ENCODE results near the gene PEA15.

The PEA15 gene

GRCh38 chr1:160186729-160187128, 18.5 kb upstream of the PEA15 start:
- no peak overlapping the region for H3K4me3 ChIP-seq (ENCODE audit: low read depth, low read length)
- H3K9me3 ChIP-seq (ENCODE audit: control insufficient read depth, low read length) = no peaks in the 10 kb centered on the region
- H3K27ac ChIP-seq = no peak overlapping the region
- H3K79me2 ChIP-seq = no peaks in the 10 kb centered on the region
- H3K9ac ChIP-seq = no peak overlapping the region
- no peaks in the 10 kb centered on the region for H3K27me3 ChIP-seq (ENCODE audit: control insufficient read depth, insufficient read depth, low read length)
- H3K36me3 ChIP-seq (ENCODE audit: control insufficient read depth, insufficient read depth, low read length) = no peaks in the 10 kb centered on the region
- H3K4me2 ChIP-seq (ENCODE audit: low read length) = no peak overlapping the region
- H2AFZ ChIP-seq = no peak overlapping the region
- H3K4me1 ChIP-seq = no peaks in the 10 kb centered on the region
- no peak for TF ChIP-seq CTCF (IDR thresholded peaks at IDR 0.05)

GRCh38 chr1:160187407-160187806, 17.8 kb upstream of the PEA15 start:
- H3K9me3 ChIP-seq (ENCODE audit: control insufficient read depth, low read length) = no peaks in the 10 kb centered on the region
- H3K27ac ChIP-seq = no peak overlapping the region
- TF ChIP-seq CTCF (IDR thresholded peaks at IDR 0.05) = no peak

GRCh38 chr1:160188341-160188740, 16.8 kb upstream of the PEA15 start:
- no peak overlapping the region for H3K4me2 ChIP-seq (ENCODE audit: low read length)
- H3K27me3 ChIP-seq (ENCODE audit: control insufficient read depth, insufficient read depth, low read length) = no peaks in the 10 kb centered on the region
- no peak overlapping the region for H3K9ac ChIP-seq
- no peak for TF ChIP-seq CTCF (IDR thresholded peaks at IDR 0.05)
- H3K36me3 ChIP-seq (ENCODE audit: control insufficient read depth, insufficient read depth, low read length) = no peaks in the 10 kb centered on the region
- H3K9me3 ChIP-seq (ENCODE audit: control insufficient read depth, low read length) = no peaks in the 10 kb centered on the region
- no peaks in the 10 kb centered on the region for H3K79me2 ChIP-seq
- no peak overlapping the region for H2AFZ ChIP-seq
- peaks cover 3% of the 10 kb centered on the region for H3K4me1 ChIP-seq
- H3K4me3 ChIP-seq (ENCODE audit: low read depth, low read length) = no peak overlapping the region
- H3K27ac ChIP-seq = no peak overlapping the region

More at GRCh38 chr1:160187407-160187806, 17.8 kb upstream of the PEA15 start:
- H3K79me2 ChIP-seq = no peaks in the 10 kb centered on the region
- H3K4me2 ChIP-seq (ENCODE audit: low read length) = no peak overlapping the region
- no peak overlapping the region for H2AFZ ChIP-seq
- no peaks in the 10 kb centered on the region for H3K36me3 ChIP-seq (ENCODE audit: control insufficient read depth, insufficient read depth, low read length)
- no peaks in the 10 kb centered on the region for H3K27me3 ChIP-seq (ENCODE audit: control insufficient read depth, insufficient read depth, low read length)
- H3K4me1 ChIP-seq = no peaks in the 10 kb centered on the region
- H3K9ac ChIP-seq = no peak overlapping the region
- H3K4me3 ChIP-seq (ENCODE audit: low read depth, low read length) = no peak overlapping the region

- Histone ChIP-seq H2AFZ (peak within 1 kb of the TSS; percentile 28), H3K9me3 (ENCODE audit: control insufficient read depth, low read length) (no peaks in the 10 kb centered on the region), H3K36me3 (ENCODE audit: control insufficient read depth, insufficient read depth, low read length) (no peaks in the 10 kb centered on the region), H3K9ac (no peak within 1 kb of the TSS), H3K4me3 (ENCODE audit: low read depth, low read length) (no peak within 1 kb of the TSS), H3K27me3 (ENCODE audit: control insufficient read depth, insufficient read depth, low read length) (no peaks in the 10 kb centered on the region), H3K27ac (no peak within 1 kb of the TSS), H3K4me1 (peaks cover 4% of the 10 kb centered on the region), H3K79me2 (no peaks in the 10 kb centered on the region), H3K4me2 (ENCODE audit: low read length) (no peak within 1 kb of the TSS)
- no peak for TF ChIP-seq CTCF (IDR thresholded peaks at IDR 0.05)
These were observed 15.2 kb upstream of the PEA15 start, which contains the start of gene CASQ1 for GRCh38 chr1:160189649-160190625. Gene CASQ1 (plus strand): TSS chr1:160190575. CDS start chr1:160190752, 177 bp downstream.

Measured in parathyroid adenoma (tissue), 2 donors.